ENCODE data around the gene PLXNA4.
A peak's percentile ranks its signal among the peaks of the same experiment; 100 is the strongest.

PLXNA4 gene

GRCh38 chr7:132592231-132592920 lies 16.1 kb upstream of the PLXNA4 start:
- no peak for DNase-seq

GRCh38 chr7:132590162-132590561 lies 13.9 kb upstream of the PLXNA4 start:
- DNase-seq, result no peak

- DNase-seq, result no peak
Observed at GRCh38 chr7:132588596-132588995, 12.3 kb upstream of the PLXNA4 start.

- DNase-seq, result no peak
Observed at GRCh38 chr7:132584796-132585494, 8.7 kb upstream of the PLXNA4 start.

GRCh38 chr7:132581431-132581830 lies 5.2 kb upstream of the PLXNA4 start:
- DNase-seq, result no peak

GRCh38 chr7:132580717-132581285 lies 4.5 kb upstream of the PLXNA4 start:
- DNase-seq, result peak; percentile 23 to 75

- DNase-seq, result no peak
Observed at GRCh38 chr7:132580277-132580676, 4.0 kb upstream of the PLXNA4 start.

GRCh38 chr7:132579260-132579899 lies 3.1 kb upstream of the PLXNA4 start:
- no peak for DNase-seq

GRCh38 chr7:132578826-132579225 lies 2.6 kb upstream of the PLXNA4 start:
- no peak for DNase-seq

- DNase-seq, result no peak
Observed at GRCh38 chr7:132578050-132578370, 1.7 kb upstream of the PLXNA4 start.

GRCh38 chr7:132577206-132578049 lies 1.2 kb upstream of the PLXNA4 start:
- DNase-seq, result no peak

- DNase-seq, result no peak
Observed at GRCh38 chr7:132576721-132577085, 433 bp upstream of the PLXNA4 start.

GRCh38 chr7:132575419-132575981 lies 770 bp downstream of the PLXNA4 start:
- no peak for DNase-seq

GRCh38 chr7:132574223-132574622 lies 2.0 kb downstream of the PLXNA4 start:
- no peak for DNase-seq

- DNase-seq, result no peak
Observed at GRCh38 chr7:132573251-132573955, 2.9 kb downstream of the PLXNA4 start.

- no peak for DNase-seq
Observed at GRCh38 chr7:132572526-132572925, 3.7 kb downstream of the PLXNA4 start.

- DNase-seq, result no peak
Observed at GRCh38 chr7:132571970-132572369, 4.3 kb downstream of the PLXNA4 start.

GRCh38 chr7:132569884-132570614 lies 6.2 kb downstream of the PLXNA4 start:
- no peak for DNase-seq

GRCh38 chr7:132568962-132569361 lies 7.3 kb downstream of the PLXNA4 start:
- no peak for DNase-seq

GRCh38 chr7:132565885-132566284 lies 10.4 kb downstream of the PLXNA4 start:
- DNase-seq, result no peak

- no peak for DNase-seq
Observed at GRCh38 chr7:132565441-132565840, 10.8 kb downstream of the PLXNA4 start.

All from inflammatory macrophage treated with lipopolysaccharide for 1 hour (primary cell).